Cardiac fibroblast (primary cell): Measurements from ENCODE around the gene CTIF.

ENCODE experiments used
- DNase-seq, 2 donors: peaks; one replicate each; pipeline versions ENCODE4 v3.0.0 to v3.0.0-alpha.2; 2010; ENCODE audit warnings: low read depth in 2 of 2
- H3K4me3 ChIP-seq, 2 donors: replicated peaks in 1 of 2; 1 replicate in 1 of 2; 2 replicates in 1 of 2; pipeline ENCODE4 v1.5.1; 2011; ENCODE audit warnings: low read depth in 2 of 2, low read length in 2 of 2, mild to moderate bottlenecking in 2 of 2, moderate library complexity in 1 of 2
- TF ChIP-seq, protein P1 (sequence below): IDR thresholded peaks from one replicate; pipeline ENCODE4 v1.5.1; 2011; ENCODE audit warnings: low read depth, mild to moderate bottlenecking, low read length, inconsistent platforms

CTIF gene

DNA sequence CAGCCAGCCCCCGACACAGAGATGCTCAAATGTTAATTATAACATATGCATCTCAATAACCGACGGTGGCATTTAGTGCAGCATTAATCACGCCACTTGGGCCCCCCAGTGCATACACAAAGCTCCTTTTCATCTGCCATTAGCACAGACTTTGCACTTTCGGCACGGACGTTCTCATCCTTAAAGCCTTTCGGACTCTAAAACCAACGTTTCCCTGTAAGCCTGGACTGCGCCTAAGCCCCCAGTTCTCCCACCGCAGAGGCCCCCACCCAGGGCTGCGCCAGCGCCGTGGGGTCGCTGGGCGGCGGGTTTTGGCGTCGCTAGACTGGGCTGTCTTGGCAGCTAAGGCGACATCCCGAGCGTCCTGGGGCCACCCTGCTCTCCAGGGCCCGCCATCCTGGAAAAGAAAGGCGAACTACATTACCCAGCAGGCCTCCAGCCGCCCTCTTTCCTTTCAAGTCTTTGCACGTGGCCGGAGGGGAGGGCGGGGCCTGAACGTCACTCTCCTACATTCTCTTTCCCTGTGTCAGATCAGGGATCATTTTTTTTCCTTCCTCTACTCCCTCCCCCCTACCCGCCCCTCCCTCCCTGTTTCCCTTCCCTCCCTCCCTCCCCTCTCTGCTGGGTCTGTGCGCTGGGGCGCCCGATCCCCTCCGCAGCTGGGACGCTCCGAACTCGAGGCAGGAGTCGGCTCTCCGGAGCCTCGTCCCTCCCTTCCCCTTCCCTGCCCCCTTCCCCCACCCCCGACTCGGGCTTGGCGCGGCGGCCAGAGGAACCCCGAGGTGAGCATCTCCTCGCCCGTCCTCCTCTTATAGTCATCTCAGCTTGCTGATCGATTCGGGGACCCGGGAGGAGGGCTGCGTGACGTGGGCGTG lies at the start of gene CTIF:
Gene CTIF (plus strand): TSS at position 501 of the 875 bp plus-strand sequence. CDS start 80,535 bp downstream, outside the sequence.
- peak within 1 kb of the TSS; percentile 75 to 97 for H3K4me3 ChIP-seq
- peak; percentile 97 to 98 for DNase-seq
- TF ChIP-seq, protein P1, sequence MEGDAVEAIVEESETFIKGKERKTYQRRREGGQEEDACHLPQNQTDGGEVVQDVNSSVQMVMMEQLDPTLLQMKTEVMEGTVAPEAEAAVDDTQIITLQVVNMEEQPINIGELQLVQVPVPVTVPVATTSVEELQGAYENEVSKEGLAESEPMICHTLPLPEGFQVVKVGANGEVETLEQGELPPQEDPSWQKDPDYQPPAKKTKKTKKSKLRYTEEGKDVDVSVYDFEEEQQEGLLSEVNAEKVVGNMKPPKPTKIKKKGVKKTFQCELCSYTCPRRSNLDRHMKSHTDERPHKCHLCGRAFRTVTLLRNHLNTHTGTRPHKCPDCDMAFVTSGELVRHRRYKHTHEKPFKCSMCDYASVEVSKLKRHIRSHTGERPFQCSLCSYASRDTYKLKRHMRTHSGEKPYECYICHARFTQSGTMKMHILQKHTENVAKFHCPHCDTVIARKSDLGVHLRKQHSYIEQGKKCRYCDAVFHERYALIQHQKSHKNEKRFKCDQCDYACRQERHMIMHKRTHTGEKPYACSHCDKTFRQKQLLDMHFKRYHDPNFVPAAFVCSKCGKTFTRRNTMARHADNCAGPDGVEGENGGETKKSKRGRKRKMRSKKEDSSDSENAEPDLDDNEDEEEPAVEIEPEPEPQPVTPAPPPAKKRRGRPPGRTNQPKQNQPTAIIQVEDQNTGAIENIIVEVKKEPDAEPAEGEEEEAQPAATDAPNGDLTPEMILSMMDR, result no peak

DNA sequence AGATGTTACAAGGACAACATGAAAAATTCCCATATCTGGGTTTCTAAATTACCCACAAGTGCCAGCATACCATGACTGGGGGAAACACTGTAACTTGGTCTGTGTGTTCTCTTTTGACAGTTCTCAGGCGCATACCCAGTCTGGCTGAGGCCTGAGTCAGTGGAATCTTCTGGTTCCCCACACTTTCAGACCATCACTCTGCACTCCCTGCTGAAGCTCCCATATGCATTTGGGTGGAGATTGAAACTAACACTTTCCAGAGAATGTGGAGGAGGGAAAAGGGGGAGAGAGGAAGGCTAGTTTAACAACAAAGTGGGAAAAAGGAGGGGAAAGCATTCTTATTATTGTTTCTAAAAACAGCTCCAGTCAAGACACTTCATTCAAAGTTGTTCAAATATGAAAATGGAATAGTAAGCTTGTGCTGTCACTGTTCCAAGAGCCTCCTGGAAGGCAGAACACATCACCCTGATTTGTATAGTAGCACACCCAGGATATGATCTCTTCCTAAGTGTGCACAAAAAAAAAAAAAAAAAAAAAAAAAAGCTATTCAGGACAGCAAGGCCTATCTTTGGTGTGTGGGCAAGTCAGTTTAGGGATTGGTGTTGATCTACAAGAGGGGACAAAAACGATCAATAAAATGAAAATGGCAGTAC lies 48.1 kb upstream of the CTIF start:
- TF ChIP-seq, protein P1, result no peak
- H3K4me3 ChIP-seq, result no peak overlapping the region
- DNase-seq, result peak; percentile 56 to 77

DNA sequence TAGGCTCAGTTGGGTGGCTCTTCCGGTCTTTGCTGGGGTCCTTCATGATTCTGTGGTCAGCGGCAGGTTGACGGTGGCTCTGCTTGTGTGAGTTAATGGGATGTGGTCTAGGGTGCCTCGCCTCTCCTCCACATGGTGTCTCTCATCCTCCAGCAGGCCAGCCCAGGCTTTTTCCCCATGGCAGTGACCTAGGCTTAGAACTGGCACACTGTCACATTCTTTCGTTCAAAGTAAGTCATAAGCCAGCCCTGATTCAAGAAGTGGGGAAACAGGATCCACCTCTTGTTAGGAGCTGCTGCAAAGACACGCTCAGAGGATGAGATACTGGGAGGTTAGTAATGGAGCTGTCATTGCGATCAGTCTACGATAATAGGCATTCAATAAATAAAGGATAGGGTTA lies 46.0 kb upstream of the CTIF start:
- TF ChIP-seq, protein P1, result no peak
- H3K4me3 ChIP-seq, result no peak overlapping the region
- no peak for DNase-seq

DNA sequence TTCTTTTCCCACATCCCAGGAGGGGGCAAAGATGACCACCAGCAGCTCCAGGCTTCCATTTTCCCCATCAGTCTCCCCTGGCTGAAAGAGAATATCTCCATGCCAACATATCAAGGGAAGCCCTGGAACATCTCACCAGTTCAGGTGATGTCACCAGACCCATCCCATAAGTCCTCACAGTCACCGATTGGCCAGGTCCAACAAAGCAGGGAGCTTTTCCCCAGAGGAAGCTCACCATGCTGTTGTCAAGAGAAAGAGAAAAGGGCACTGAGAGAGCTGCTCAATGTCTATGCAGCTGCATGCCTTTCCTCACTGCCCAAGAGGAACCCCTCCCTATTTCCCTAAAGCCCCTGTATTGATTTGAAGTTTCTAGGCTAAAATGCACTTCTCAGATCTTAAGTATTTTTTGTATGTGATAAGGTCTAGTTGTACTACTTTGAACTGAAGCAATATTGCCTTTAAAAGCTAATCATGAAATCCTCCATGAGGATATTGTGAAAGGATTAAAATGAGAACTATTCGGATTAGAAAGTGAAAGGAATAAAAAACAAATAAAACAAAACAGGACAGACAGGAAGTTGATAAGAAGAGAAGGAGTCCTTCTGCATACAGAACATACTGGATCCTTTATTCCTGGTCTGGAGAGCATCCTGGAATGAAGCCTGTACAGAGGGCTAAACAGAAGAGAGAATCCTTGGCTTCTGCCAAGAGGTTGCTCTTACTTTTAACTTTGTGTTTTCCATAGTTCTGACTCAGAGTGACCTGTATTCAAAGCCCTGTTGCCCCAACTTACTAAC lies 45.2 kb upstream of the CTIF start:
- no peak overlapping the region for H3K4me3 ChIP-seq
- peak in 1 of 2 donors; percentile 62 for DNase-seq
- TF ChIP-seq, protein P1, result no peak

DNA sequence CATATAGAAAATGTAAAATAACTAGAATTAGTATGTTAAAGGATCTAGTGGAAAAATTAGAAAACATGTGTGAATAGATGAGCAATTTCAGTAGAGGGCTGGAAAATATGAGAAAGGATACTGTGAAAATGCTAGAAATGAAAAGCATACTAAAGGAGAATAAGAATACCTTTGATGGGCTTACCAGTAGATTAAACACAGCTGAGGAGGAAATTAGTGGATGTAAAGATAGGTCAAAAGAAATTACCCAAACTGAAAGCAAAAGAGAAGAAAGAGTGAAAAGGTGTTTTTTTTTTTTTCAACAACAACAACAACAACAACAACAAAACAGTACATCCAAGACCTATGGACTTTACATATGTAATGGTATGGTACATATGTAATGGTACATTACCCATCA lies 41.0 kb upstream of the CTIF start:
- DNase-seq, result no peak

DNA sequence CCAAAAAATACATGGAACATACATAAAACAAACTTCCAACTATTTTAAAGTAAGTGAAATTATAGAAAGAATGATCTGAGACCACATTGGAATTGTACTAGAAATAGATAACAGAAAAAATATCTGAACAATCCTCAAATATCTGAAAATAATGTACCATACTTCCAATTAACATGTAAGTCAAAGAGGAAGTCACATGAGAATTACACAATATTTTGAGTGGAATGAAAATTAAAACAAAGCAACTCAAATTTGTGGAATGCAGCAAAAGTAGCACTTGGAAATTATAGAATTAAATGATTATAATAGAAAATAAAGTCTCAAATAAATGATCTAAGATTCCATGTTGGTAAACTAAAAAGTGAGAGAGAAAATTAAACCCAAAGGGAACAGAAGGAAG lies 38.3 kb upstream of the CTIF start:
- TF ChIP-seq, protein P1, result no peak
- DNase-seq, result no peak
- no peak overlapping the region for H3K4me3 ChIP-seq

More for the DNA sequence above, 41.0 kb upstream of the CTIF start:
- no peak overlapping the region for H3K4me3 ChIP-seq
- TF ChIP-seq, protein P1, result no peak
